Mucosa of gallbladder (tissue), 1 donor: Measurements from ENCODE around the gene HPCA. TPM values are rescaled to one million over a fixed set of nuclear protein-coding genes. Genes with fewer than 3 reads are reported as not detected.
A peak's percentile ranks its signal among the peaks of the same experiment; 100 is the strongest.
"Not testable (repeated sequence)": the region's sequence is repeated elsewhere in the genome, so short reads cannot be mapped to it uniquely, and the experiment has no call there.

ENCODE experiments used
- DNase-seq: peaks from one replicate; pipeline ENCODE4 v3.0.0-alpha.2; 2020; ENCODE audit warnings: low spot score
- total RNA-seq: library from RNA; stranded (reverse); gene quantifications from one replicate; pipeline ENCODE4 v1.2.1, GENCODE V29; 2021
- donor health status: DM: no; HTN: no; CAD: no.

HPCA gene
- total RNA-seq, 1 donor from 2014 or later, result 1.8 TPM

- DNase-seq, result no peak
Observed at GRCh38 chr1:32902535-32902920, 16.2 kb downstream of the HPCA start.

- peak; percentile 87 for DNase-seq
Observed at GRCh38 chr1:32903991-32904785, 17.9 kb downstream of the HPCA start.

GRCh38 chr1:32904797-32905196, 18.5 kb downstream of the HPCA start:
- DNase-seq, result no peak

DNA sequence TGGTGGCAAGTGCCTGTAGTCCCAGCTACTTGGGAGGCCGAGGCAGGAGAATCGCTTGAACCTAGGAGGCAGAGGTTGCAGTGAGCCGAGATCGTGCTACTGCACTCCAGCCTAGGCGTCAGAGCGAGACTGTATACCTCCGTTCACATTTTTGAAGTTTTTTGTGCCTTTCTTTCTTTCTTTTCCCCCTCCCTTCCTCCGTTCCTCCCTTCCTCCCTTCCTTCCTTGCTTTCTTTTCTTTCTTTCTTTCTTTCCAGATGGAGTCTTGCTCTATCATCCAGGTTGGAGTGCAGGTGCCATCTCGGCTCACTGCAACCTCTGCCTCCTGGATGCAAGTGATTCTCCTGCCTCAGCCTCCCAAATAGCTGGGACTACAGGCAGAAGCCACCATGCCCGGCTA, 19.3 kb downstream of the HPCA start:
- DNase-seq, result not testable (repeated sequence)

DNA sequence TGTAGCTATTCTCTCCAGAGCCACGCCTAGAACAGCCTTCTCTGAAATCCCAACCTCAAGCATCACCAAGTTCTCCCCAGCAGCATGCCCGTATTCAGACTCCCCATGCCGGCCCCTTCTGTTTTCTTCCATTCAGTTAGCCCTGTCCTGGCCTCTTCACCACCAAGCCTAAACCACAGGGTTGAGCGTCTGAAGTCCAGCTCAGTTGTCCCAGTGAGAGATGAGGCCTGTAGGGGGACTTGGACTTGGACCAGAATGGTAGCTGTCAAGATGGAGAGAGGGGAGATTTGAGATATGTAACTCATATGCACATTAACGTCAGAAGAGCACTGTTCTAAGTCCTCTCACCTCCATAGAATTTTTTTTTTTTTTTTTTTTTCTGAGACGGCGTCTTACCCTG, 20.4 kb downstream of the HPCA start:
- no peak for DNase-seq

- no peak for DNase-seq
Observed at GRCh38 chr1:32907435-32907834, 21.1 kb downstream of the HPCA start.

DNA sequence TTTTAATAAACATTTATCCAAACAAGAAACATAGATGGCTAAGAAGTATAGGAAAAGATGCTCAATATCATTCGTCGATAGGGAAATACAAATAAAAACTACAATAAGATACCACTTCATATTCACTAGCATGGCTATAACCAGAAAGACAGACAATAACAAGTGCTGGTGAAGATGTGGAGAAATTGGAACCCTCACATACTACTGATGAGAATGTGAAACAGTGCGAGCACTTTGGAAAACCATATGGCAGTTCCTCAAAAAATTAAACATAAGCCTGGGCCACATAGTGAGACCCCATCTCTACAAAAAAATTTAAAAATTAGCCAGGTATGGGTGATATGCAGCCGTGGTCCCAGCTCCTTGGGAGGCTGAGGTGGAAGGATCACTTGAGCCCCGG, 24.0 kb downstream of the HPCA start:
- DNase-seq, result no peak

DNA sequence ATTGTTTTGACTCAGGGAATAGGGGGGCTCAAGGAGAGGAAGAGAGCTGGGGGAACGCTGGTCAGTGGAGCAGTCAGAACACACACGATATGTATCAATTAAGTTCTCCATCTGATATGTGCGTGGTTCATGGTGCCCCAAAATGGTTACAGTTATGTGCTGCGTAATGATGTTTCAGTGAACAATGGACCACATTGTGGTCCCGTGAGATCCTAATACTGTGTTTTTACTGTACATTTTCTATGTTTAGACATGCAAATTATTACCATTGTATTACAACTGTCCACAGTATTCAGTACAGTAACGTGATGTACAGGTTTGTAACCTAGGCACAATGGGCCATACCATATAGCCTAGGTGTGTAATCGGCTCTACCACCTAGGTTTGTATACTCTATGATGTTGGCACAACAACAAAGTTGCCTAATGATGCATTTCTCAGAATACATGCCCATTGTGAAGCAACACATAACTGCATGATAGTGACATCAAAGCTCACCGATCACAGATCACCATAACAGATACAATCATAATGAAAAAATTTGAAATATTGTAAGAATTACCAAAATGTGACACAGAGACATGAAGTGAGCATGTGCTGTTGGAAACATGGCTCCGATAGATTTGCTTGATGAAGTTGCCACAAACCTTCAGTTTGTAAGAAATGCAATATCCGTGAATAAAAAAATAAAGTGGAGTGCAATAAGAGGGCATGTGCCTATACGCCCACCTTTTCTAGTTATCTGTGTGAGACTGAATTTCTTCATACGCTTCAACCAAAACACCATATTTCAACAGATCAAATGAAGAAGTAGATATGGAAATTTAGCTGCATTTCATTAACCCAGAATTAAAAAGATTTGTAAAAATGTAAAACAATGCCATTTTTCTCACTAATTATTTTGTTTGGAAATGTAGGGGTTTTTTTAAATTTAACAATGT, 29.7 kb downstream of the HPCA start:
- DNase-seq, result no peak

DNA sequence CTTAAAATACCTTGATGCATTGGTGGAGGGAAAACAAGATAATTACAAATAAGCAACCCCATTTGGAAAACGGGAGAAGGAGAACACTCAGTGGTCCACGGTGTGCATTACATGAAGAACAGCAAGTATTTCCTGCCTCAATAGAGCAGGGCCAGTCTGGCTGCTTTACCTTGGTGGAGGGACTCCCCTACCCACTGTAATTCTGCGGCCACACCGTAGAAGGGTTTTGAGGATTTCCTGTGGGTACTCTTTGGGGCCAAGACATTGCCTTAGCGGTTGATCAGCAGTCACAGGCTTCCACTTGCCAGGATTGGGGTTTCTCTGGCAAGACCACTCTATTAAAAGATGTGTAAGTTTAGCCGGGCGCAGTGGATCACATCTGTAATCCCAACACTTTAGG, 31.2 kb downstream of the HPCA start:
- no peak for DNase-seq

DNA sequence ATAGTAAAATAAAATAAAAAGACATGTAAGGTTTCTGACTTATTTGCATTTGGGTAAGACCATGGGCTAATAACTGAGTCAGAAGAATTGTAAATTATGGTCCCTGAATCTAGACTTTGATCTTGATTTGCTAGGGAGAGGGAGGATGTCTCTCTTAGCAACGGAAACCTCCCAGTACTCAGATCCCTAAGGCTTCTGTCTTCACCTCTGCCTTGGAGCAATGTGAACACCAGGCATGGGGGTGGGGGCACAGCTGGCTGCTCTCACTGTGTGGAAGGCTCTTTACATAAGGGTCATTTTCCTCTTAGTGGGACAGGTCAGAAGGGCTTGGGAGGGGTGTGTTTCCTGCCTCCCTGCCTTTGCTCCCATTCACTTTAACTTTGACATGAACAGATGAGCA, 31.9 kb downstream of the HPCA start:
- DNase-seq, result no peak

DNA sequence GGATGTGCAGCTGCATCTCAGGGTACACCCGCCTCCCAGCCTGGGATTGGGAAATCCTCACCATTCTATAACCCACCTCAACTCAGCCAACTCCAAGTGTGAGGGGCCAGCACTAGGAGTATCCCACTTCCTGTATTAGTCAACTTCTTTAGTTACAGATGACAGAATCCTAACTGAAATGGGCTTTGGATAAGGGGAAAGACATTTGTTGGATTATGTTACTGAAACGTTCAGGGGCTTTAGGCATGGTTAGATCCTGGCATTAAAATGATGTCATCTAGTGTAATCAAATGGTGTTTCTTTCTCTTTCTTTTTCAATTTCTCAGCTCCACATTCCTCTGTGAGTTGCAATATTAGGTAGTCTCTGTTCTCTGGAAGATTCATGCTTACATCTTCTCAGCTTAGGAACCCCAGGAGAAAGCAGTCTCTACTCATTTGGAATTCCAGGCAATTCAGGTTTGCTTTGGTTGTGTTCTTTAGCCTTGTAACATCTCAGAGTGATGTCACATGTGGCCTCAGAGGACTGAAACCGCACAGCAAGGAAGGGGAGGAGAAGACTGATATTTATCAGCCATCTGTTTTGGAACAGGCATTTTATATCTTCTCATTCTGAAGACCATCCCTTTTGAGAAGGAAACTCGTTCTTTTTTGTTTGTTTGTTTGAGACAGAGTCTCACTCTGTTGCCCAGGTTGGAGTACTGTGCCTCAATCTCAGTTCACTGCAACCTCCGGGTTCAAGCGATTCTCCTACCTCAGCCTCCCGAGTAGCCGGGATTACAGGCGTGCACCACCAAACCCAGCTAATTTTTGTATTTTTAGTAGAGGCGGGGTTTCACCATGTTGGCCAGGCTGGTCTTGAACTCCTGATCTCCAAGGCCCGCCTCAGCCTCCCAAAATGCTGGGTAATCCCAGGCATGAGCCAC, 33.8 kb downstream of the HPCA start:
- no peak for DNase-seq

DNA sequence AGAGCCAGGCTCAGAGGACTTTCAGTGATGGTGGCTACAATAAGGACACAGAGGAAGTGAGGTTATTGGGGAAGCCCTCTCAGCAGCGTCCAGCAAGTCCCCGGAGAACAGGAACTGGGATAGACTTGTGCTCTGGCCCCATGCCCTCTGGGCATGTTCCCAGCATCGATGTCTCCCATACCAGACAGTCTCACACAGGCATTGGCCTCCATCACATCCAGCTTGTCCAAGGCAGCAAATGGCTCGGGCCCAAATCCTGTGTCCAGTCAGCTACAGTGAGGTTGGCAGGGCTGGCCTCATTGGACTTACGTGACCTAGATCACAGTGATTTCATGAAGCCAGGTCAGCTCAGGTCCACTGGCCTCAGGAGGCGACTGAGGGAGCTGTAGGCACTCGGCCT, 34.5 kb downstream of the HPCA start:
- no peak for DNase-seq

DNA sequence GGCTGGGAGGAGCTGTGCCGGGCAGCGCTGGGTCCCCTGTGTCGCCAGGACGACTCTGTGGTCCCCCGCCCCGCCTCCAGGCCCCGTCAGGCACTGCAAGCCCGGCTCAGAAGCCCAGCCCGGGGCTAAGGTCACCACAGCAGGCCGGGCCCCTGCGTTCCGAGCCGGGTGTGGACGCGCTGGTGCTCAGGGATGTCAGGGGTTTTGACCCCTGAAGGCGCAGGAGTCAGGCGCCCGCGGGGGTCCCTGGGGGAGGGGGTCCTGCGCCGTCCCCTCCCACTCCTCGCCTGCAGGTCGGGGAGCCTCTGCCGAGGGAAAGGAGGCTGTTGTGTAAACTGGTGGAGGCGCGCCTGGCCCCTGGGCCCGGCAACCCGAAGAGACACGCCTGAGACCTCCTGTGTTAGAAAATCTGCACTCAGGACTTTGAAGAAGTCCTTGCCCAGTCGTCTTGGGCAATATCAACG, 38.6 kb downstream of the HPCA start:
- DNase-seq, result peak; percentile 29

- DNase-seq, result no peak
Observed at GRCh38 chr1:32925403-32926162, 39.3 kb downstream of the HPCA start.

- DNase-seq, result no peak
Observed at GRCh38 chr1:32926562-32926961, 40.3 kb downstream of the HPCA start.

- no peak for DNase-seq
Observed at GRCh38 chr1:32927441-32927840, 41.1 kb downstream of the HPCA start.

- no peak for DNase-seq
Observed at GRCh38 chr1:32928285-32928684, 42.0 kb downstream of the HPCA start.

GRCh38 chr1:32928715-32929114, 42.4 kb downstream of the HPCA start:
- no peak for DNase-seq

- DNase-seq, result no peak
Observed at GRCh38 chr1:32929366-32929765, 43.1 kb downstream of the HPCA start.

DNA sequence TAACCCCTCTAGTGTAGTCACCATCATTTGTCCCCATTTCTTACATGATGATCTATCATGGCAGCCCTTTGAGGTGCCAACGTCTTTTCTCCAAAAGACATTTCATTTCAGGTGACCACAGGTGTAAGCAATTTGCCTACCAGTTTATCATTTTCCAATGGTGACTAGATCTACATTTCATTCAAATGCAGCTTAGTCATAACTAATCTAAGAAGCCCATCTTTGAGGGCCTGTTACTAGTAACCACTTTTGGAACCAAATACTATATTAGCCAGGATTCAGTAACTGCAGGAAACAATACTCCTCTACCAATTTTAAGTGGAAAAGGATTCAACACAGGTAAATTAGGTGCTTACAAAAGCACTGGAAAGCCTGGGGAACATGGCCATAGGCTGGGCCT, 45.5 kb downstream of the HPCA start:
- no peak for DNase-seq

- DNase-seq, result peak; percentile 86
Observed at GRCh38 chr1:32933742-32934322, 47.5 kb downstream of the HPCA start.
